Measurements from ENCODE around the gene EVA1C. TPM values are rescaled to one million over a fixed set of nuclear protein-coding genes. Genes with fewer than 3 reads are reported as not detected.

The EVA1C gene
- total and polyA plus RNA-seq, 7 donors, result 5.5 to 10.7 (median 6.1) TPM

- H3K4me1 ChIP-seq, result peaks cover 9% of the 10 kb centered on the region
- H3K9me3 ChIP-seq, result no peaks in the 10 kb centered on the region
- DNase-seq (no peak), ATAC-seq (no peak)
- no peak overlapping the region for H3K4me3 ChIP-seq
- no peak for TF ChIP-seq CTCF (IDR thresholded peaks at IDR 0.05)
- 45 to 60% (median 53%) methylated on average over 6 of the region's 6 CpGs for WGBS, 3 donors
- H3K27me3 ChIP-seq (ENCODE audit: insufficient read depth in 3 of 3, low read length in 2 of 3), result no peaks in the 10 kb centered on the region
- no peak overlapping the region for H3K27ac ChIP-seq
- peaks cover 8 to 86% of the 10 kb centered on the region in 2 donors for H3K36me3 ChIP-seq (ENCODE audit: insufficient read depth in 1 of 2, low read depth in 1 of 2)
- intact Hi-C loops (cut with DNase I), result no loop called here
Observed at GRCh38 chr21:32381571-32381970, 30.9 kb upstream of the EVA1C start.

DNA sequence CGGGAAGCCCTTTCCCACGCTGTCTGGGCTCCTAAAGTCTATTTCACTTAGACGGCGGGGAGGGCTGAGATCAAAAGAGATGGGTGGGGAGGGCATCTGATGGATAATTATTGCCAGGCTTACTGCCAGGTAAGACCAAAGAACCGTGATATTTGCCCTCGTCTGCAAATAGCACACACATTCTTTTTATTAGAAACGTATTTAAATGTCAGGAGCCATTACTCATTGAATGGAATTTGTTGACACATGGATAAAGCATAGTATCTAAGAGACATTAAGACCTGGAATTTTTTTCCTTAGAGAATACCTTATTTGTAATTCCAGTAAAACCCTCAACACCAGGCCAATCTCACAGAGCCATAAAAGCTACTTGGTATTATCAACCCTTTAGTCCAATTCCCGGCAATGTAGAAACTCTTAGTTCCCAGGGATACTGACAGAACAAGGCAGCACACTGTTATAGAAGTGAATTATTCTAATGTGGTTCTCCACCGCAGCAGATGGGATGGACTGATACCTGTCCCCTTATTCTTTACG lies 30.3 kb upstream of the EVA1C start:
- H3K27ac ChIP-seq, result no peak overlapping the region
- 62 to 72% (median 63%) methylated on average over 10 of the region's 10 CpGs for WGBS, 3 donors
- intact Hi-C loops (cut with DNase I), result no loop called here

GRCh38 chr21:32383812-32384211 lies 28.7 kb upstream of the EVA1C start:
- ATAC-seq, result no peak
- intact Hi-C loops (cut with DNase I), result no loop called here
- Histone ChIP-seq H3K4me1 (peaks cover 6% of the 10 kb centered on the region), H3K27ac (no peak overlapping the region), H3K4me3 (no peak overlapping the region), H3K36me3 (ENCODE audit: insufficient read depth in 1 of 2, low read depth in 1 of 2) (peaks cover 11 to 67% of the 10 kb centered on the region in 2 donors), H3K27me3 (ENCODE audit: insufficient read depth in 3 of 3, low read length in 2 of 3) (no peaks in the 10 kb centered on the region), H3K9me3 (no peaks in the 10 kb centered on the region)
- DNase-seq, result no peak
- no peak for TF ChIP-seq CTCF (IDR thresholded peaks at IDR 0.05)
- 76 to 82% (median 80%) methylated on average over 6 of the region's 6 CpGs for WGBS, 3 donors

More for the DNA sequence above, 30.3 kb upstream of the EVA1C start:
- no peak for TF ChIP-seq CTCF (IDR thresholded peaks at IDR 0.05)
- peaks cover 11 to 80% of the 10 kb centered on the region in 2 donors for H3K36me3 ChIP-seq (ENCODE audit: insufficient read depth in 1 of 2, low read depth in 1 of 2)
- ATAC-seq, result no peak
- no peaks in the 10 kb centered on the region for H3K27me3 ChIP-seq (ENCODE audit: insufficient read depth in 3 of 3, low read length in 2 of 3)
- no peaks in the 10 kb centered on the region for H3K9me3 ChIP-seq
- H3K4me1 ChIP-seq, result peaks cover 9% of the 10 kb centered on the region
- H3K4me3 ChIP-seq, result no peak overlapping the region
- no peak for DNase-seq

GRCh38 chr21:32386195-32386870 lies 26.2 kb upstream of the EVA1C start:
- Histone ChIP-seq H3K36me3 (ENCODE audit: insufficient read depth in 1 of 2, low read depth in 1 of 2) (peaks cover 11 to 51% of the 10 kb centered on the region in 2 donors), H3K9me3 (no peaks in the 10 kb centered on the region), H3K4me1 (peaks cover 2% of the 10 kb centered on the region), H3K27me3 (ENCODE audit: insufficient read depth in 3 of 3, low read length in 2 of 3) (no peaks in the 10 kb centered on the region), H3K4me3 (no peak overlapping the region), H3K27ac (peak overlapping the region; percentile 36)
- peak; percentile 79 to 86 (median 83) for ATAC-seq
- intact Hi-C loops (cut with DNase I), result no loop called here
- WGBS, 3 donors, result 34 to 45% (median 41%) methylated on average over 6 of the region's 6 CpGs
- peak in 1 of 2 donors; percentile 30 for DNase-seq
- no peak for TF ChIP-seq CTCF (IDR thresholded peaks at IDR 0.05)

Measured in psoas muscle (tissue), 8 donors.